Loucy (cell line): ENCODE data around the gene FBRSL1.

Source experiments
- H2AFZ ChIP-seq: fragments of 200-600 bp; sonication (generic); 2 replicates; pipeline ENCODE4 v1.6.0; 2016; ENCODE audit warnings: antibody characterized with exemption, mild to moderate bottlenecking, low read length, moderate library complexity
- H3F3A ChIP-seq: fragments of 200-600 bp; 2 replicates; pipeline ENCODE4 v1.6.0; 2016; ENCODE audit warnings: antibody characterized with exemption, low read depth, mild to moderate bottlenecking
- H3K27me3 ChIP-seq: fragments of 200-600 bp; sonication (generic); 2 replicates; pipeline ENCODE4 v1.6.1; 2014; ENCODE audit warnings: low read length, mild to moderate bottlenecking; ENCODE audit not compliant: insufficient read depth, poor library complexity, severe bottlenecking
- H3K36me3 ChIP-seq: fragments of 200-600 bp; sonication (generic); 2 replicates; pipeline ENCODE4 v1.6.1; 2016; ENCODE audit warnings: low read length; ENCODE audit not compliant: insufficient read depth
- H3K4me1 ChIP-seq: fragments of 200-600 bp; sonication (generic); 2 replicates; pipeline ENCODE4 v1.5.1; 2014; ENCODE audit warnings: low read length, mild to moderate bottlenecking; ENCODE audit not compliant: insufficient read depth, poor library complexity, severe bottlenecking
- H3K4me2 ChIP-seq: fragments of 200-600 bp; sonication (generic); 2 replicates; pipeline ENCODE4 v1.6.0; 2014; ENCODE audit warnings: antibody characterized with exemption, low read length, low read depth, mild to moderate bottlenecking; ENCODE audit not compliant: poor library complexity, severe bottlenecking
- H3K4me3 ChIP-seq: fragments of 200-600 bp; sonication (generic); 2 replicates; pipeline ENCODE4 v1.5.1; 2014; ENCODE audit warnings: low read length, mild to moderate bottlenecking, mixed read lengths; ENCODE audit not compliant: poor library complexity, severe bottlenecking
- H3K79me2 ChIP-seq: fragments of 200-600 bp; sonication (generic); 2 replicates; pipeline ENCODE4 v1.6.1; 2014; ENCODE audit warnings: low read length; ENCODE audit not compliant: insufficient read depth
- H3K9ac ChIP-seq: fragments of 200-600 bp; sonication (generic); 2 replicates; pipeline ENCODE4 v1.6.0; 2014; ENCODE audit warnings: mild to moderate bottlenecking, low read depth, low read length, moderate library complexity; ENCODE audit not compliant: poor library complexity, severe bottlenecking
- H3K9me2 ChIP-seq: fragments of 200-600 bp; sonication (generic); replicated peaks from 2 replicates; pipeline ENCODE4 v1.6.1; 2016; ENCODE audit warnings: low read depth, low read length, mixed read lengths
- H3K9me3 ChIP-seq: fragments of 200-600 bp; sonication (generic); 2 replicates; pipeline ENCODE4 v1.6.1; 2014; ENCODE audit warnings: mild to moderate bottlenecking, antibody characterized with exemption, low read length, low read depth; ENCODE audit not compliant: insufficient read depth
- H4K20me1 ChIP-seq: fragments of 200-600 bp; sonication (generic); 2 replicates; pipeline ENCODE4 v1.6.0; 2014; ENCODE audit warnings: antibody characterized with exemption, low read length, mild to moderate bottlenecking; ENCODE audit not compliant: insufficient read depth, poor library complexity, severe bottlenecking
- CTCF ChIP-seq: fragments of 200-600 bp; sonication (generic); conservative IDR thresholded peaks from 2 replicates; pipeline ENCODE4 v1.5.1; 2014; ENCODE audit warnings: mild to moderate bottlenecking, antibody characterized with exemption, low read length
- EZH2phosphoT487 ChIP-seq: fragments of 200-600 bp; IDR thresholded peaks from 2 replicates; pipeline ENCODE4 v1.6.1; 2018; ENCODE audit warnings: antibody characterized with exemption, mild to moderate bottlenecking, moderate library complexity, borderline replicate concordance

Gene FBRSL1

GRCh38 chr12:132475304-132476037, 14.5 kb upstream of the FBRSL1 start:
- no peaks in the 10 kb centered on the region for H3K27me3 ChIP-seq
- H3K9ac ChIP-seq: no peak overlapping the region
- H3K4me3 ChIP-seq: no peak overlapping the region

DNA sequence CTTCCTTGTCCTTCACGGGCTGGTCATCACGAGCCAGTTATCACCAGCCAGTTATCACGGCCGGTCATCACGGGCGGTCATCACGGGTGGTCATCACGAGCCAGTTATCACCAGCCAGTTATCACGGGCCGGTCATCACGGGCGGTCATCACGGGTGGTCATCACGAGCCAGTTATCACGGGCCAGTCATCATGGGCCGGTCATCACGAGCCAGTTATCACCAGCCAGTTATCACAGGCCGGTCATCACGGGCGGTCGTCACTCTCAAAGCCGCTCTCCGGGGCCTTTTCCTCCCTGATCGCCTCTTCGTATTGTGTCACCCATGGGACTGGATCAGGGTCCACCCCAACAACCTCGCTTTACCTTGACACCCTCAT, 13.9 kb upstream of the FBRSL1 start:
- Histone ChIP-seq H3K27me3 (no peaks in the 10 kb centered on the region), H3F3A (no peaks in the 10 kb centered on the region; the same call in 1 of the 2 replicates), H3K36me3 (no peaks in the 10 kb centered on the region), H3K4me3 (no peak overlapping the region), H3K9ac (no peak overlapping the region), H3K4me2 (no peak overlapping the region), H3K9me2 (no peaks in the 10 kb centered on the region), H2AFZ (no peak overlapping the region), H3K9me3 (no peaks in the 10 kb centered on the region), H4K20me1 (no peaks in the 10 kb centered on the region), H3K79me2 (no peaks in the 10 kb centered on the region), H3K4me1 (peaks cover 4% of the 10 kb centered on the region)
- TF ChIP-seq EZH2phosphoT487 (no peak), CTCF (no peak)

More at GRCh38 chr12:132475304-132476037, 14.5 kb upstream of the FBRSL1 start:
- no peaks in the 10 kb centered on the region for H4K20me1 ChIP-seq
- H3K4me2 ChIP-seq: no peak overlapping the region
- no peaks in the 10 kb centered on the region for H3K9me2 ChIP-seq
- no peaks in the 10 kb centered on the region for H3K36me3 ChIP-seq
- H2AFZ ChIP-seq: no peak overlapping the region
- TF ChIP-seq CTCF (no peak), EZH2phosphoT487 (no peak)
- no peaks in the 10 kb centered on the region for H3K79me2 ChIP-seq
- H3K9me3 ChIP-seq: no peaks in the 10 kb centered on the region
- H3F3A ChIP-seq: no peaks in the 10 kb centered on the region; the same call in 1 of the 2 replicates
- H3K4me1 ChIP-seq: peaks cover 4% of the 10 kb centered on the region

DNA sequence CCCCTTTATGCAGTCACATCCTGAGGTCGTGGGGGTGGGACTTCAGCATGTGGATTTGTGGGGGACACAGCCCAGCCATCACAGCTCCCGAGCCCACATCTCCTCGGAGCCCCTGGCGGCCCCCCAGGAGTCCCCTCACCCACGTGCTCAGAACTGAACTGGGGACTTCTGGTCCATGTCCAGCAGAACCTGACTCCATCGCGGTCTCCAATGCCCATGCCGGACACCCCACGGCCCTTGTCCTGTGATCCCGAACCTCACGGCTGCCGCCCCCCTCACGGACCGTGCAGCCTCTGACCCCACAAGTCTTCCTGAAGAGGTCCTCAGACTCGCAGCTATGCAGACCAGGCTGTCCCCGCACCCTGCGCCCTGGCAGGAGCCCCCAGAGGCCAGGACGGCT, 13.5 kb upstream of the FBRSL1 start:
- no peak overlapping the region for H3K4me3 ChIP-seq
- no peak overlapping the region for H3K4me2 ChIP-seq
- H3K36me3 ChIP-seq: no peaks in the 10 kb centered on the region
- H3K9me3 ChIP-seq: no peaks in the 10 kb centered on the region
- no peaks in the 10 kb centered on the region; the same call in 1 of the 2 replicates for H3F3A ChIP-seq
- no peaks in the 10 kb centered on the region for H3K9me2 ChIP-seq
- H4K20me1 ChIP-seq: no peaks in the 10 kb centered on the region
- H3K9ac ChIP-seq: no peak overlapping the region
- TF ChIP-seq EZH2phosphoT487: no peak
- TF ChIP-seq CTCF: no peak
- no peak overlapping the region for H2AFZ ChIP-seq
- no peaks in the 10 kb centered on the region for H3K79me2 ChIP-seq
- H3K4me1 ChIP-seq: peaks cover 6% of the 10 kb centered on the region
- no peaks in the 10 kb centered on the region for H3K27me3 ChIP-seq
